ENCODE data around the gene DLGAP4. TPM values are rescaled to one million over a fixed set of nuclear protein-coding genes. Genes with fewer than 3 reads are reported as not detected.

The DLGAP4 gene
- total and polyA plus RNA-seq, 2 of the 13 experiments (the other 11 are each of a cell fraction or from before 2014, with no cell fraction given) = 15.2 to 26.7 TPM

- TF ChIP-seq ZBTB39 (CRISPR knock-in tag; IDR thresholded peaks at IDR 0.05) = no peak
- TF ChIP-seq ZNF383 (CRISPR knock-in tag; IDR thresholded peaks at IDR 0.05; ENCODE audit: borderline replicate concordance) = no peak
- no peak for TF ChIP-seq NBN (conservative IDR thresholded peaks at IDR 0.05)
- no peak for TF ChIP-seq ZEB1 (IDR thresholded peaks at IDR 0.05; ENCODE audit: insufficient replicate concordance, low read depth)
- no peak for TF ChIP-seq FOSL1 (CRISPR knock-in tag; IDR thresholded peaks at IDR 0.05; ENCODE audit: borderline replicate concordance)
- TF ChIP-seq ZNF605 (CRISPR knock-in tag; IDR thresholded peaks at IDR 0.05) = peak; percentile 80; the same call in 1 of the 2 replicates
- TF ChIP-seq KIAA2018 (CRISPR knock-in tag; IDR thresholded peaks at IDR 0.05; ENCODE audit: borderline replicate concordance) = no peak
- TF ChIP-seq ELF1 (CRISPR knock-in tag; IDR thresholded peaks at IDR 0.05) = no peak; the same call in 1 of the 2 replicates
- TF ChIP-seq ONECUT2 (CRISPR knock-in tag; IDR thresholded peaks at IDR 0.05) = no peak
- TF ChIP-seq ZNF607 (CRISPR knock-in tag; IDR thresholded peaks at IDR 0.05; ENCODE audit: borderline replicate concordance) = peak; percentile 97
- no peak for TF ChIP-seq SMC3 (IDR thresholded peaks at IDR 0.05; ENCODE audit: low read length)
- TF ChIP-seq ZNF614 (CRISPR knock-in tag; IDR thresholded peaks at IDR 0.05; ENCODE audit: borderline replicate concordance) = peak; percentile 71; the same call in 1 of the 2 replicates
- no peak for TF ChIP-seq JUND (CRISPR knock-in tag; IDR thresholded peaks at IDR 0.05)
- TF ChIP-seq CERS6 (CRISPR knock-in tag; IDR thresholded peaks at IDR 0.05) = no peak
- TF ChIP-seq NFKB2 (CRISPR knock-in tag; IDR thresholded peaks at IDR 0.05; ENCODE audit: borderline replicate concordance) = peak; percentile 97
- TF ChIP-seq ZNF484 (CRISPR knock-in tag; IDR thresholded peaks at IDR 0.05; ENCODE audit: borderline replicate concordance, low read depth) = no peak
- TF ChIP-seq MATR3 (CRISPR knock-in tag; IDR thresholded peaks at IDR 0.05) = no peak
- no peak for TF ChIP-seq PRPF4 (IDR thresholded peaks at IDR 0.05; ENCODE audit: low read depth, low read length, poor library complexity, severe bottlenecking)
- peak; percentile 86; the same call in 1 of the 2 replicates for TF ChIP-seq ZNF431 (CRISPR knock-in tag; IDR thresholded peaks at IDR 0.05; ENCODE audit: borderline replicate concordance, low read depth)
Measured at GRCh38 chr20:36344517-36345132, 38.5 kb downstream of the DLGAP4 start (continued).

All from HepG2 (cell line).